Measurements from ENCODE around the gene BACH2.

- TF ChIP-seq MAFK (IDR thresholded peaks at IDR 0.05; ENCODE audit: low read depth, low read length) (no peak), POLR2A (IDR thresholded peaks at IDR 0.05; ENCODE audit: low read depth, low read length) (no peak), RCOR1 (IDR thresholded peaks at IDR 0.05; ENCODE audit: insufficient replicate concordance, low read length) (no peak), SMC3 (IDR thresholded peaks at IDR 0.05; ENCODE audit: low read depth, low read length) (no peak), RAD21 (IDR thresholded peaks at IDR 0.05; ENCODE audit: low read length) (no peak), CEBPB (IDR thresholded peaks at IDR 0.05; ENCODE audit: low read depth, low read length) (no peak)
- TF ChIP-seq, protein P1, sequence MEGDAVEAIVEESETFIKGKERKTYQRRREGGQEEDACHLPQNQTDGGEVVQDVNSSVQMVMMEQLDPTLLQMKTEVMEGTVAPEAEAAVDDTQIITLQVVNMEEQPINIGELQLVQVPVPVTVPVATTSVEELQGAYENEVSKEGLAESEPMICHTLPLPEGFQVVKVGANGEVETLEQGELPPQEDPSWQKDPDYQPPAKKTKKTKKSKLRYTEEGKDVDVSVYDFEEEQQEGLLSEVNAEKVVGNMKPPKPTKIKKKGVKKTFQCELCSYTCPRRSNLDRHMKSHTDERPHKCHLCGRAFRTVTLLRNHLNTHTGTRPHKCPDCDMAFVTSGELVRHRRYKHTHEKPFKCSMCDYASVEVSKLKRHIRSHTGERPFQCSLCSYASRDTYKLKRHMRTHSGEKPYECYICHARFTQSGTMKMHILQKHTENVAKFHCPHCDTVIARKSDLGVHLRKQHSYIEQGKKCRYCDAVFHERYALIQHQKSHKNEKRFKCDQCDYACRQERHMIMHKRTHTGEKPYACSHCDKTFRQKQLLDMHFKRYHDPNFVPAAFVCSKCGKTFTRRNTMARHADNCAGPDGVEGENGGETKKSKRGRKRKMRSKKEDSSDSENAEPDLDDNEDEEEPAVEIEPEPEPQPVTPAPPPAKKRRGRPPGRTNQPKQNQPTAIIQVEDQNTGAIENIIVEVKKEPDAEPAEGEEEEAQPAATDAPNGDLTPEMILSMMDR (conservative IDR thresholded peaks at IDR 0.05; ENCODE audit: low read depth, low read length): no peak
Measured at GRCh38 chr6:90190131-90190530, 106.5 kb downstream of the BACH2 start.
